Fibroblast of peridontal ligament (primary cell): ENCODE data around the gene C1orf232.
A peak's percentile ranks its signal among the peaks of the same experiment; 100 is the strongest.

Experiments
- DNase-seq: peaks from one replicate; pipeline ENCODE4 v3.0.0-alpha.2; 2010; ENCODE audit errors: extremely low read depth

C1orf232 gene

DNA sequence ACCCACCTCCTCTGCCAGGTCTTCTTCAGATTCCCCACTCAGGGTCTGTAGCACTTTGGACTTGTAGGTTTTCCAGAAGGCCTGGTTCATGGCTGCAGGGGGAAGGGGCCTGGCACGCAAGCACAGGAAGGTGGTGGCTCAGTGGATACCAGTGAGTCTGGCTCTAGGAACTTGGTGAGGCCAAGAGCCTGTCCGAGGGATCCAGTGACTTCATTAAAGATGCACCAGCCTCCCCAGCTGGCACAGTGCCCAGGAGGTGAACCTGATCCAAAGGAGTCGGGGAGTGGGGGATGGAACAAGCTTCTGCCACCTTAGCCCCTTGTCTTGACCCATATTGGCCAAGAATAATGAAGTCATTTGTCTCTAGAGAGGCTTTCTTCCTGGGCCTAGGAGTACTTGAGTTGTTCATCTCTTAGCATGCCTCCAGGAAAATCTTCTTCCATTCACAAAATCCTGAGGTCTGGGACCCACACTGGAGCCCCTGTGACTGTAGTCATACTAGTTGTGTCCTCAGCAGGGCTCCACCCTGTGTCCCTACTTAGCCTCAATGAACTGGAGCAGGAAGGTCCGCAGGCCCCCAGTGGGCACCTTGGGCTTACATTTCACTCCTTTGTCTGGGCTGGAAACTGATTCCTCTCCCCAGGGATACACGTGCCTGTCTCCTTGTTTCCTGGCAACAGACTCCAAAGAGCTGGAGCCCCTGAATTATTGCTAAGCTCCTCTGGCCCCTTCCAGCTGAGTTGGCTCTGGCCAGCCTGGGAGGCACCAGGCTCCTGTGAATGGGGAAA lies at the start of gene C1orf232:
Gene C1orf232, minus strand, starts transcription at position 554 of the 788 bp plus-strand sequence. Its CDS starts 464 bp downstream, at position 90.
- no peak for DNase-seq

DNA sequence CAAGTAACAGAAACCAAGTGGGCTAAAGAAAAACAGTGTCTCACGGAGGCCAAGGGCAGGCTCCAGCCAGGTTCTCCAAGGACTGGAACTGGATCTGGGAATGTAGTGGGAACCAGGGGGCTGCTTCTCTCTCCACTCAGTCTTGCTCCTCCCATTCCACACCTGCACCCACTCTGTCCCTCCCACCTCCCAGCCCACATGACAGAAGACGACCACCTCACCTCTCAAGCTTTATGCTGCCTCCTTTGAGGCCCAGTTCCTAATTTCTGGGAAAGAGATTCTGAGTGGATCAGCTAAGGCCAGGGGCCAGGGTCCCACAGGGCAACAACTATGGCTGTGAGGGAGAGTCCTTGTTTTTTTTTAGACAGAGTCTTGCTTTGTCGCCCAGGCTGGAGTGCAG lies 46.5 kb upstream of the C1orf232 start:
- no peak for DNase-seq

DNA sequence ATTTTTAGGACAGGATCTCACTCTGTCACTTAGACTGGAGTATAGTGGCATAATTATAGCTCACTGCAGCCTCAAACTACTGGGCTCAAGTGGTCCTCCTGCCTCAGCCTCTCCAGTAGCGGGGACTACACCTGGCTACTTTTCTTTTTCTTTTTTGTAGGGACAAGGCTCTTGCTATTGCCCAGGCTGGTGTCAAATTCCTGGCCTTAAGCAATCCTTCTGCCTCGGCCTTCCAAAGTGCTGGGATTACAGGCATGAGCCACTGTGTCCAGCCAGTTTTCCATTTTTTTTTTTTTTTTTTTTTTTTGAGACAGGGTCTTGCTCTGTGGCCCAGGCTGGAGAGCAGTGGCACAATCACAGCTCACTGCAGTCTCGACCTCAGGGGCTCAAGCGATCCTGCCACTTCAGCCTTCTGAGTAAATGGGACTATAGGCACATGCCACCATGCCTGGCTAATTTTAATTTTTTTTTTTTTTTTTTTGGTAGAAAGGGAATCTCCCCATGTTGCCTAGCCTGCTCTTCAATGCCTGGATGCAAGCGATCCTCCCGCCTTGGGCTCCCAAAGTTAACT lies 44.7 kb upstream of the C1orf232 start:
- DNase-seq, result no peak

DNA sequence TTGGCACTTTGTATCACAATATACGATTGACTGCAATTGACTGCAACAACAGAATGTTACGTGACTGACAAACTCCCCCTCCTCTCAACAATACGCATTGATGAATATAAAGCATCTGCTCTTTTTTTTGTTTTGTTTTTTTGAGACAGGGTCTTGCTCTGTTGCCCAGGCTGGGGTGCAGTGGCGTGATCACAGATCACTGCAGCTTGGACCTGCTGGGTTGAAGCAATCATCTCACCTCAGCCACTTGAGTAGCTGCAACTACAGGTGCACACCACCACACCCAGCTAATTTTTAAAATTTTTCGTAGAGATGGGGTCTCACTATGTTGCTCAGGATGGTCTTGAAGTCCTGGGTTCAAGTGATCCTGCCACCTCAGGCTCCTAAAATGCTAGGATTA lies 44.0 kb upstream of the C1orf232 start:
- no peak for DNase-seq

DNA sequence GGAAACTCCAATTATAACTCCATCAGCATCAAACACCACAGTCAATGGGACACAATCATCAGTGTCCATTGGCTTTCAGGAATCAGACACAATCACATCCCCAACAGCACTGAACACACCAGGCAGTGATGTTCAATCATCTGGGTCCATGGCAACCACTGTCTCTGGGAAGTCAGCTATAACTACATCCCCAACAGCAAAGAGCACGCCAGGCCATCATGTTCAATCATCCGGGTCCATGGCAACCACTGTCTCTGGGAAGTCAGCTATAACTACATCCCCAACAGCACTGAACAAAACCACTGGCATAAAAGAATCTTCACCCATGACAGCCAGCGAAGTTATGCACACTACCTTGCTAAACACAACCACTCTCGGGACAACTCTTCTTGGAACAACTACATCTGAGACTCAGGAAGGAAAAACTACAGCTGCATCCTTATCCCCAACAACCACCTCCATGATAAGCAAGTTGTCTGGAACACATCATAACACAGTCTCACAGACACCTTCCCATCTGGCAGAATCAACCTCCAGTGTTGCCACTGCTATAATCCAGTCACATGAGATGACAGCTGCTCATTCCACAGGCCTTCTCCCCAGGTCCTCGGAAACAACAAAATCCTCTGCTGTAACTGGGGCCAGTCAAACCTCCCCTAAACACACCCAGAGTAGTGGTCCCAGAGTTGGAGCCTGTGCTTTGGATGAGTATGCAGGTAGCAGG lies 41.5 kb upstream of the C1orf232 start:
- DNase-seq, result no peak

DNA sequence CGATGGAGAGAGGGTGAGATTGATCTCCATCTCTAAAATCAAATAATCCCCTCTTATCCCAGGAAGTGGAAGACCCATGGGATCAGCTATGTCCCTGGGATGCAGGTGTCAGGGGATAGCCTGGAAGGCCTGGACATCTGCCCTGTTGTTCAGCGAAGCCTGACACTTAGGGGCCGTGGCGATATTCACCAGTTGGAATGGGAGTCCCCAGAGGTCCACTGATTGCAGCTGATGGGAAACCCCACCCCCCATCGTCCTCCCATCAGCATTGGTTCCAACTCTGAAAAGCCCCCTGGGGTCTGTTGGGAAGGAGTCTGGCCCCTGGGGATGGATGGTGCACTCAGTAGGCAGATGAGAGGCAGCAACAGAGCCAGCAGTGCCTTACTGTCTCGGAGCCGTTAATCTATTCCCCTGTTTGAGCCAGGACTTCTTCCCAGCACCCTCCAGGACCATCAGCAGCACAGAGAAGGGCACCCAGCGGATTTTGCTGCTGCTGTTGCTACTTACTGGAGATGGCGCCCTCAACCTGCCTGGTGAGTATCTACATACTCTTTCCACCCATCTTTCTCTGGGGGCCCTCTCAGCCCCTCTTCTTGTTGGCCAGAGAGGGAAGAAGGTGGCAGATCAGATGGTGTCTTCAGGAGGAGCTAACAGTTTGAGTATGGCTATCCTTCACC lies 35.0 kb upstream of the C1orf232 start:
- no peak for DNase-seq

DNA sequence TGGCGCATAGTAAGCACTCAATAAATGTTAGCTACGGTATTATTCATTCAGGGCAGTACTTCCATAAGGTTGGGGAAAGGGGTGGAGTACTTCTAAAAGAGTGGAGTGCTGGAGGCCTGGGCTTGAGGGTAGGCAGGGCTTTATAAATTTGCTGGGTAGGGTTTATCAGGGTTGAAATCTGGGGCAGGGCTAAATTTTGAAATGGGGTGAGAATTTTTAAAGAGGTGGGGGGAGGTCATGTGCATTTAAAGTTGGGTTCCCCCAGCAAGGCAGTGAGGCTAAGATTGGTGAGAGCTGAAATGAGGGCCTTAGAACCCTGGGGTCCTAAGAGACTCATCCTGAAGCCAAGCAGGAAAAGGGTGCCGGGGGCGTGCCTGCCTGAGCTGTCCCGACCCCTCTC lies 31.6 kb upstream of the C1orf232 start:
- no peak for DNase-seq

DNA sequence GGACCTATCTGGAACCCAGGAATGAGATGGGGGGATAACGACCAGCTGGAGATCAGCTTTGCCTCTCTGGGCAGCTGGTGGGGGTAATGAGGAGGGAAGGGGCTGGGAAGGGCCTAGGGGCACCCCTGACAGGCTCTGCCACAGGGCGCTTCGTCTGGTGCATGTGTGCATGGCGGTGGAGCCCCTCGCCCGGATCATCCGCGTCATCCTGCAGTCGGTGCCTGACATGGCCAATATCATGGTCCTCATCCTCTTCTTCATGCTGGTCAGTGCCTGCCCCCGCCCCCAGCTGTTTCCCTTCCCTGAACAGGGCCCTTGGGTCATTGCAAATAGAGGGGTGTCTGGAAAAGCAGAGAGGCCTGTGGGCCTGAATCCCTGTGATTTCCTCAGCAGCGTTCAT lies 29.1 kb upstream of the C1orf232 start:
- DNase-seq, result no peak

DNA sequence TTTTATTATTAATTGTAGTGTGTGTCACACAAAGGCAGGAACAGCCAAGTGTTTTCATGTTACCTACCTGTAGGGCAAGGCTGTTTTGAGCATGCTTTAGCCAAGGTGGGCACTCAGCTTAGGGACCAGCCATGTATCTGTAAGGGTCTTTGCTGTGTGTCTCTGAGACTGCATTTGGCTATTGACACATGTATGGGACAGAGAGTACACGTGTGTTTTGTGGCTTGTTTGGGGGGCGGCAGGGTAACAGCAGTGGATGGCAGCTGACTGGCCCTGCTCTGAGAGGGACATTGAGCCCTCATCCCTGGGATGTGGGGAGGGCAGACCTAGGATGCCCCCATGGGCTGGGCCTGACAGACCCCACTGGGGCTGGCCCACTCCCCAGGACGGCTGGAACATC lies 28.5 kb upstream of the C1orf232 start:
- no peak for DNase-seq

DNA sequence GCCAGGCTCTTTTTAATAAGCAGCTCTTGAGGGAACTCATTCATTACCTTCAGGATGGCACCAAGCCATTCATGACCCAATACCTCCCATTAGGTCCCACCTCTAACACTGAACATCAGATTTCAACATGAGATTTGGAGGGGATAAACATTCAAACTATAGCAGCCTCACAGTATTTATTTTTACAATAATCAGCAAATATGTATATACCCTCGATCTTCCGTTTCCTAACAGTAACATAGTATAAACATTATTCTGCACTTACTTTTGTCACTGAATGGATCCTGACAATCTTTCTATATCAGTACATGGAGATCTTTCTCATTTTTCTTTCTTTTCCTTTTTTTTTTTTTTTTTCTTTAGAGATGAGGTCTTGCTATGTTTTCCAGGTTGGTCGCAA lies 27.0 kb upstream of the C1orf232 start:
- no peak for DNase-seq

DNA sequence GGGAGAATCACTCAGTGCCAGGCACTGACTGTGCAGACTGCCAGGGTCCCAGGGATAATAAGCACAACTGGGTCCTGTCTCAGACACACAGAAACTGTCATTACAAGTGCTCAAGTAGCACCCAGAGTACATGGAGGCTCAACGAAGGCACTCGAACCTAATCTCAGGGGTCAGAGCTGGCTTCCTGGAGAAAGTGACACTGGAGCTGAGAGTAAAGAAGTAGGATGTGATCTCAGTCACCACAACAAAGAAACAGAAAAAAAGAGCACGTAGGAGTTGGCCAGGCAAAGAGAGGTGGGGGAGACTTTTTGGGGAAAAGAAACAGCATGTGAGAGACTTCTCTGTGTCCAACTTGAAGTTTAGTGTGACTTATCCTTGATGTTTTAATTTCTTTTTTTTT lies 23.0 kb upstream of the C1orf232 start:
- DNase-seq, result no peak

DNA sequence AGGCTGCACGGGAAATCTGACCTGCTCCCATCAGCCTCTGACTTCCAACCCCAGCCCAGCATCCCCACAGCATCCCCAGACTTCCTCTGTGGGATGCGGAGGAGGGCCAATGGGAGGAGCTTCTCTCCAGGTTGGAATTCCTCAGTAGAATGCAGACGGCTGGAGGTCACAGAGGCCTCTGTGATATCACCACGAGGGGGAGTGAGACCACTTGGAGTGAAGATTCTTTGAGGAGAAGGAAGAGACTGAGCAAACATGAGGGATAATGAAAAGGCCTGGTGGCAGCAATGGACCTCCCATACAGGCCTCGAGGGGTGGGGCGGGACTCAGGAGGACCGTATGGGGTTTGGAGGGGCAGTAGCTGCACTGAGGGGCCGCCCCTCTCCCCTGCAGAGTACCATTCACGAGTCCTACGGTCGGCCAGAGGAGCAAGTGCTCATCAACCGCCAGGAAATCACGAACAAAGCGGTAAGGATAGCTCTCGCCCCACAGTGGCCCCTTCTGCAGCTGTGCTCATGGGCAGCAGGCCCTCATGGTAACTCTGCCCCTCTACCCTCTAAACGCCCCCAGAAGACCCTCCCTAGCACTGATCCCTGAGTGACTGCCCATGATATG lies 21.7 kb upstream of the C1orf232 start, which contains the start of gene CATSPER4:
Gene CATSPER4, plus strand, starts transcription at position 230 of the 615 bp plus-strand sequence. Its CDS starts 26 bp downstream, at position 256.
- peak; percentile 13 for DNase-seq

DNA sequence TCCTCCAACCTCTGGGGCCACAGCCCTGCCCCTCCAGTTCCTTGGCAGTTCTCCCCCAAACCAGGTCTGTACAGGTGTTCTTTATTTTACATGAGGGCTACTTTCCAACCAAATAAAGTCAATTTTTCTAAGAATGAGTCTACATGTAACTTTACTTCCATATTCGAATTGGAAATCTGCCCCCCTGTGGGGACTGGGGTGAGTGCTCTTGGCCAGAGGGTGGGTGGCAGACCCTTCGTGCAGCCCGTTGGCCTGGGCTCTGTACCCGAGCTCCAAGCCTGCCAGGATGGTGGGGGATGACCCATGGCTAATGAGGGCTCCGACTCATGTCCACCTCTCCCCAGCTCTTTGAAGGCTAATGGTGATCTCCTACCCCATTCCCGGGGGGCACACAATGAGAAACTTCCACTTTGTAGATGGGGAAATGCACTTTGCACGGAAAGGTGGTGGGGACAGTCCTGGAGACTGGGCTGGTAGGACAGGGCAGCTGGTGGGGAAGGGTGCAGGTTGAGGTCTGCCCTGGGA lies 21.1 kb upstream of the C1orf232 start:
- no peak for DNase-seq

DNA sequence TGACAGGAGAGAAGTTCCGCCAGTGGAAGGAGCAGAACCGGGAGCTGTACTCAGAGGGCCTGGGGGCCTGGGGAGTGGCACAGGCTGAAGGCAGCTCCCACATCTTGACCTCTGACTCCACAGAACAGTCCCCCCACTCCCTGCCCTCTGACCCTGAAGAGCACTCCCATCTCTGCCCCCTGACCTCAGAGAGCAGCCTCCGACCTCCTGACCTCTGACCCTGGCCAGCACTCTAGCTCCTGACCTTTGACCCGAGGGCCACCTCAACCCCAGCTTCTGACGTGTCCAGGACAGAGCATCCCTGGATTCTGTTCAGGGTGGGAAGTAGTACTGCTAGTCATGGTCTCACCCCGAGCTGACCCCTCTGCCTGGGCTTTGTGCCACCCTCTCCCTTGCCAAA lies 20.6 kb upstream of the C1orf232 start:
- DNase-seq, result no peak

DNA sequence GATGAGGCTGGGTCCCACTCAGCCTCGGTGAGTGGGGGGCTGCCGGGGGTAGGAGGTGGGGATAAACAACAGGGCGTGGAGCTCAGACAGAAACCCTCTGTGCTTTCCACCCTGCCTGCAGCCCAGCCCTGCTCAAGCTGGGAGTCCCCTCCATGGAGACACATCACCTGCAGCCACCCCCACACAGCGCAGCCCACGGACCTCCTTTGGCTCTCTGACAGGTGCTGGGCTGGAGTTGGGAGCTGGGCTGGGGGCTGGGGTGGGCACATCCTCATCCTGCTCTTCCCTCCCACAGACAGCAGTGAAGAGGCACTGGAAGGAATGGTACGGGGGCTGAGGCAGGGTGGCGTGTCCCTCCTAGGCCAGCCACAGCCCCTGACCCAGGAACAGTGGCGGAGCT lies 19.7 kb upstream of the C1orf232 start:
- no peak for DNase-seq

DNA sequence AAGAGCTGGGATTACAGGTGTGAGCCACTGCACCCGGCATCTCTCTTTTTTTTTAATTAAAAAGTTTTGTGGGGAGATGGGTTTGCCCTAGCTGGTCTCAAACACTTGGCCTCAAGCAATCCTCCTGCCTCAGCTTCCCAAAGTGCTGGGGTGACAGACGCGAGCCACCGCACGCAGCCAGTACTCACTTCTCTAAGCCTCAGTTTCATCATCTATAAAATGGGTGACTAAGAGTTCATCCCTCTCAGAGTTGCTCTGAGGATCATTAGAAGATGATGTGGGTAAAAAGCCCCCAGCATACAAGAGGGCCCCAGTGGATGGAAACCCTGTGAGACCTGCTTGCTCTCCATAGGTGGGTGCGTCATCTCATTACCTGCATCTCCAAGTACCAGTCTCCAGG lies 19.1 kb upstream of the C1orf232 start:
- no peak for DNase-seq

DNA sequence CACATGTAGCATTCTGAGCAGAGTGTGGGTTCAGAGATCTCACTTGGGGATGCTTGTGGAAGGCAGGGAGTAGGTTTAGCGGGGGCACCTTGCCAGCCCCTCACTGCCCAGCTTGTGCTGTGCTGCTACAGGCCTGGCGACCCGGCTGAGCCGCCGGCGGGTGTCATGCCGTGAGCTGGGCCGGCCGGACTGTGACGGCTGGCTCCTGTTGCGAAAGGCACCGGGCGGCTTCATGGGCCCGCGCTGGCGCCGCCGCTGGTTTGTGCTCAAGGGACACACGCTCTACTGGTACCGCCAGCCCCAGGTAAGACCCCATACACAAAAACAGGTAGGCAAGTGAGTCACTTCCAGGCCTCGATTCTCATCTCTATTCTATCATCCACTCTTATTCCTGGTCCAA lies 16.1 kb upstream of the C1orf232 start:
- no peak for DNase-seq

DNA sequence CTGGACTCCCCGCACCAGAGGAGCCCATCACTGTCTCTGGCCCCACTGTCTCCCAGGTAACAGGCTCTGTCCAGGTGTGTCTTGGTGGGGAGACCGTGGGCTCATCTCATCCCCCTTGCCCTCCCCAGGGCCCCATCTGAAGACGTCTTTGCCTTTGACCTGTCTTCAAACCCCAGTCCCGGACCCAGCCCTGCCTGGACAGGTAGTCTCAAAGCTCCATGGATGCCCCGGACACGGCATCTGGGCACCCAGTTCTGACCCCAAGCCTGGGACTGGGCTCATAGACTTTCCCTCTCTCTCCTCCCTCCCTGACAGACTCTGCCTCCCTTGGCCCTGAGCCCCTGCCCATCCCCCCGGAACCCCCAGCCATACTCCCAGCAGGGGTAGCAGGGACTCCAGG lies 15.3 kb upstream of the C1orf232 start:
- DNase-seq, result no peak

DNA sequence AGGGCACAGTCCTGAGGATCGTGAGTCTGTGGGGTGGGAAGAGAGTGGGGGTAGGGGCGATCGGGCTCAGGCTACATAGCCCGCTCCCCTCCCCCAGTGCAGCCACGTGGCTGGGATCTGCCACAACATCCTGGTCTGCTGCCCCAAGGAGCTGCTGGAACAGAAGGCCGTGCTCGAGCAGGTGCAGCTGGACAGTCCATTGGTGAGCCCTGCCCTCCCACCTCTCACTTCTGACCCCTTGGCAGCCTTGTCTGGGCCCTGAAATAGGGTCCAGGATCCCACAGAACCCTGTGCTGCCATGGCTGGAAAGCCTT lies 13.6 kb upstream of the C1orf232 start:
- no peak for DNase-seq

DNA sequence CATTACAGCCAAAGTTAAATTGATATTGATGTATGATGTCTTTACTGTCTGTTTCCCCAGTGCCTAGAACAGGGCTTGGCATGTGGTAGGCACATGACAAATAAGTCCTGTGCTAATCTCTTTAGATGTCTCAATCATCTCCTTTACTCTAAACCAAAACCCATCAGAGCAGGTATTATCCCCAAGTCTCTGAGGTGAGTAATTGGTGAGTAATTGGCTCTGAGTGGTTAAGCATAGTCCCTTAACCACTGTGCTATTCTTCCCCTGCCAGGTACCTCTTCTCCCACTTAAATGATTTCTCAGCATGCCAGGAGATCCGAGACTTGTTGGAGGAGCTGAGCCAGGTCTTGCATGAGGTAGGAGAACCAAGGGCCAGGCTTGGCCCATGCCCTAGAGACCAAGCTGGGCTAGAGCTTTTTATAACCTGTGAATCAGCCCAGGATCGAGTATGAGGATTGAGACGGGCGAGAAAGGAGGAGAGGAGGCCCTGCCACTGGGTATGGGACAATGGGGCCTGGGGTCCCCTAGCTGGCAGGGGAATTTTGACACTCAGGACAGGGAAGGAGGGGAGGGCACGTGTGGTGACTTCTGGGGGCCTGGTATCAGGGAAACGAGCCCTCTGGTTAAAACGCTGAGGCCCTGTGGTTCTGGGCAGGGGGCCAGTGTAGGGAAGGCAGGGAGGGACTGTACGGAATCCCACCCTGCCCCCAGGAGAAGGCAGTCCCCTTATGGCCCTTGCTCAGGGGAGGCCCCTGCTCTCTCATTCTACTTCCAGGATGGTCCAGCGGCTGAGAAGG lies 13.0 kb upstream of the C1orf232 start:
- DNase-seq, result no peak

DNA sequence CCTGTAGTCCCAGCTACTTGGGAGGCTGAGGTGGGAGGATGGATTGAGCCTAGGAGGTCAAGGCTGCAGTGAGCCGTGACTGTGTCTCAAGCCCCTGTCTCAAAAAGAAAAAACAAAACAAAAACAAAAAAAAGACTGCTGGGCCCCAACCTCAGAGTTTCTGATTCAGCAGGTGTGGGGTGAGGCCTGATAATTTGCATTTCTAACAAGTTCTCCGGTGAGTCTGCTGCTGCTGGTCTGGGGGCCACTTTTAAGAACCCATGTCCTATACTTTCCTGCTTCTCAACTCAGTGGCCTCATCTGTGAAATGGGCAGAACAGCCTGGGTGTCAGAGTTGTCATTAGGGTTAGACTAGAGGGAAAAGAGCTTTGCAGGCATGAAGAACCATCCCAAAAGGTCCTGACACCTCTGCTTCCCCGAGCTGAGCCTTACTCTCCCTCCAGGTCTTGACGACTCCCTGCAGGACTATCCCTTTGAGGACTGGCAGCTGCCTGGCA lies 11.3 kb upstream of the C1orf232 start:
- DNase-seq, result no peak
